Large intestine (tissue), 3 donors: ENCODE data around the gene GEMIN7. TPM values are rescaled to one million over a fixed set of nuclear protein-coding genes. Genes with fewer than 3 reads are reported as not detected.
"Not testable (repeated sequence)": the region's sequence is repeated elsewhere in the genome, so short reads cannot be mapped to it uniquely, and the experiment has no call there.

ENCODE experiments used
- DNase-seq, 2 donors: peaks; one replicate each; pipeline versions ENCODE4 v3.0.0 to v3.0.0-alpha.2; 2013
- H3K27ac ChIP-seq: one replicate; pipeline ENCODE4 v1.5.1; 2013; ENCODE audit warnings: low read length
- H3K27me3 ChIP-seq: 2 replicates; pipeline ENCODE4 v1.6.1; 2013; ENCODE audit warnings: low read length; ENCODE audit not compliant: control insufficient read depth, insufficient read depth
- H3K36me3 ChIP-seq: 2 replicates; pipeline ENCODE4 v1.6.1; 2013; ENCODE audit warnings: low read length; ENCODE audit not compliant: control insufficient read depth, insufficient read depth
- H3K4me1 ChIP-seq: one replicate; pipeline ENCODE4 v1.6.1; 2013; ENCODE audit warnings: low read length; ENCODE audit not compliant: control insufficient read depth, insufficient read depth
- H3K4me3 ChIP-seq: one replicate; pipeline ENCODE4 v1.5.1; 2013; ENCODE audit warnings: low read length
- H3K9me3 ChIP-seq: one replicate; pipeline ENCODE4 v1.6.1; 2013; ENCODE audit warnings: mild to moderate bottlenecking, low read depth, low read length, moderate library complexity; ENCODE audit not compliant: control insufficient read depth
- WGBS: methylation state at CpG from one replicate; pipeline ENCODE4 v1.1.5; 2013; ENCODE audit warnings: low lambda C conversion rate; ENCODE audit not compliant: insufficient coverage; 5-methylcytosine and 5-hydroxymethylcytosine counted together
- polyA plus RNA-seq: library from polyadenylated mRNA; unstranded; fragments of 120-200 nt; gene quantifications from one replicate; pipeline ENCODE4 v1.2.1, GENCODE V29; 2013

GEMIN7 gene
- polyA plus RNA-seq, 1 donor = 23.5 TPM

DNA sequence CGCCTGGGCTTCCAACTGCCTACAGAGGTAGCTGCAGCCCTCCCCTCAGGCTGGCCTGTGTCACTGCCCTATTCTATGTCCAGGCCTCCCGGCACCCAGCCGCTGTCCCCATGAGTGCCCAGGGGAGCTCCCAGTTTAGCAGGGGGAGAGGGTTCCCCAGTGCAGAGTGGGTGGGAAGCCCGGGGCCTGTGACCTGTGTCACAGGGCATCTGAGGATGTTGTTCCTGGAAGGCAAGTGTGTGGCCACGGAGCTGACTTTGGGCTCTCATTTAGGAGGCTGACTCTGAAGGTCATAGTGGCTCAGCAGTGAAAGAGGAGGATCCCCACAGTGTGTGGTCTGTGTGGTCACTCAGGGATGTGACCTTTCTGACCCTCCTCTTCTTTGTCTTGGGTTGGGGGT is 39.0 kb downstream of the GEMIN7 start:
- Histone ChIP-seq H3K27me3 (no peaks in the 10 kb centered on the region), H3K36me3 (peaks cover under 1% of the 10 kb centered on the region), H3K9me3 (no peaks in the 10 kb centered on the region), H3K4me1 (peaks cover 56% of the 10 kb centered on the region), H3K27ac (peak overlapping the region; percentile 32), H3K4me3 (no peak overlapping the region)
- no peak for DNase-seq
- no CpG with 5 or more reads among the region's 5 CpGs for WGBS

GRCh38 chr19:45118591-45119355 is 39.7 kb downstream of the GEMIN7 start:
- DNase-seq, H3K4me3 ChIP-seq, H3K9me3 ChIP-seq, H3K36me3 ChIP-seq, H3K27me3 ChIP-seq: not testable (repeated sequence)
- peak overlapping the region; percentile 26 for H3K27ac ChIP-seq
- WGBS = no CpG with 5 or more reads among the region's 18 CpGs
- H3K4me1 ChIP-seq = peaks cover 55% of the 10 kb centered on the region

GRCh38 chr19:45119582-45119981 is 40.5 kb downstream of the GEMIN7 start:
- no peak overlapping the region for H3K4me3 ChIP-seq
- WGBS = no CpG with 5 or more reads among the region's 6 CpGs
- H3K9me3 ChIP-seq = no peaks in the 10 kb centered on the region
- peaks cover 7% of the 10 kb centered on the region for H3K36me3 ChIP-seq
- H3K27me3 ChIP-seq = no peaks in the 10 kb centered on the region
- DNase-seq = no peak
- H3K27ac ChIP-seq = no peak overlapping the region
- H3K4me1 ChIP-seq = peaks cover 52% of the 10 kb centered on the region

DNA sequence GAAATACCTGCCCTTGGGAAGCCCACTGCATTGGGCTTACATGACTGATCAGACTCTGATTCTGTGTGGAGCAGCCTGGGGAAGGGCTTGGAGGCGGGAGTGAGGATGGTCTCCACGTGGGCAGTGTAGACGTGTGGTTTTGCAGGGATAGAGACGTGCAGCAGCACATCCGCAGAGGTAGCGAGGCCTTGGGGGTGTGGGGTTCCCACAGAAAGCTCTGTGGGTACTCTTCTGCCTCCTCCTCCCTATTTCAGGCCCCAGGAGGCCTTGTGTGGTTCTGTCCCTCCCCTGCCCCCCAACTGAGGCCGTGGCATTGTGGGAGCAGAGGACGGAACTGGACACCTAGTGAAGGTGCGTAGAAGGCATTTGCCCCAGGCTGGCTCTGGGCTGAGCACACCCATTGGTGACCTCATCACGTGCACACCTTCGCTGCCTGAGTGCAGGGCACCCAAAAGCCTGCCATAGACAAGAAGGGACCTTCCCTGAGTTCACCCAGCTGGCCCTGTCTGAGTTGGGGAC is 42.8 kb downstream of the GEMIN7 start:
- DNase-seq = no peak
- no CpG with 5 or more reads among the region's 11 CpGs for WGBS
- no peaks in the 10 kb centered on the region for H3K27me3 ChIP-seq
- no peaks in the 10 kb centered on the region for H3K9me3 ChIP-seq
- H3K36me3 ChIP-seq = peaks cover 7% of the 10 kb centered on the region
- H3K4me1 ChIP-seq = peaks cover 49% of the 10 kb centered on the region
- H3K4me3 ChIP-seq = no peak overlapping the region
- no peak overlapping the region for H3K27ac ChIP-seq

DNA sequence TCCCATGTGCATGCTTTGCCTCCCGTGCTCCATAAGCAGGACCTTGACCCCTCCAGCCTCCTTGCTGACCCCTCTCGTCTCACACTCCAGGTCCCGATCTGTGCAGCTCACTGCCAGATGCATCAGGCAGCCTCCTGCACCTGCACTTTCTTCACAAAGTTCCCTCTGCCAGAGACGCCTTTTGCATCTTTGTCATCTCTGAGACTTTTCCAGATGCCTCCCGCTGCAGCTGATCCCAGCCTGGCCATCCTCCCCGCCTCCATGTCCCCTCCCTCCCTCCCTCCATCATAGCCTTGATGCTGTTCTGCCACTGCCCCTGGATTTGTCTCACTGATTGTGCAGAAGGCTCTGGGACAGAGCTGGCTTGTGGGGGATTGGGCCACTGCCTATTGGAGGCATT is 43.8 kb downstream of the GEMIN7 start:
- H3K27me3 ChIP-seq = no peaks in the 10 kb centered on the region
- no peaks in the 10 kb centered on the region for H3K9me3 ChIP-seq
- H3K4me3 ChIP-seq = no peak overlapping the region
- peaks cover 7% of the 10 kb centered on the region for H3K36me3 ChIP-seq
- no peak for DNase-seq
- no CpG with 5 or more reads among the region's 6 CpGs for WGBS
- H3K27ac ChIP-seq = no peak overlapping the region
- peaks cover 41% of the 10 kb centered on the region for H3K4me1 ChIP-seq

GRCh38 chr19:45123440-45123850 is 44.4 kb downstream of the GEMIN7 start:
- Histone ChIP-seq H3K27ac (no peak overlapping the region), H3K9me3 (no peaks in the 10 kb centered on the region), H3K36me3 (peaks cover 7% of the 10 kb centered on the region), H3K4me1 (peaks cover 36% of the 10 kb centered on the region), H3K27me3 (no peaks in the 10 kb centered on the region), H3K4me3 (no peak overlapping the region)
- no peak for DNase-seq
- no CpG with 5 or more reads among the region's 9 CpGs for WGBS

DNA sequence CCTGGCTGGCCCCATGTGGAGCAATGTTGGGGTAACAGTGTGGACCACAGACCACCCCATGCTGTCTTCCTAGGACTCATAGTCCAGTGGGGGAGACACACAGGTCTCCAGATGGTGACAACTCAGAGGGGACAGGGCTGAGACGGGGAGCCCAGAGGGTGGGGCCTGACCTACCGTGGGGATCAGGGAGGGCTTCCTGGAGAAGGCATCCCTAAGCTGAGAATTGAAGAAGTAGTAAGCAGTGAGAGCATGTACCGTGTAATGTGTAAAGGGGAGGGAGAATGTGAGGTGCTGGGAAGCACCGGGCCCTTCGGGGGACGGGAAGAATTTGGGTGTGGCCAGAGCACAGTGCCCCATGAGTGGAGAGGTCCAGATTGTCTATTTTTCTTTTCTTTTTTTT is 45.0 kb downstream of the GEMIN7 start:
- Histone ChIP-seq H3K4me1 (peaks cover 36% of the 10 kb centered on the region), H3K27me3 (no peaks in the 10 kb centered on the region), H3K9me3 (no peaks in the 10 kb centered on the region), H3K27ac (no peak overlapping the region), H3K36me3 (peaks cover 10% of the 10 kb centered on the region), H3K4me3 (no peak overlapping the region)
- no peak for DNase-seq
- no CpG with 5 or more reads among the region's 6 CpGs for WGBS

- Histone ChIP-seq H3K4me3 (no peak overlapping the region), H3K27ac (no peak overlapping the region), H3K4me1 (peaks cover 44% of the 10 kb centered on the region), H3K36me3 (peaks cover 10% of the 10 kb centered on the region), H3K9me3 (no peaks in the 10 kb centered on the region), H3K27me3 (no peaks in the 10 kb centered on the region)
- no peak for DNase-seq
- no CpG with 5 or more reads among the region's 9 CpGs for WGBS
These were observed 46.3 kb downstream of the GEMIN7 start for GRCh38 chr19:45125360-45125759.

DNA sequence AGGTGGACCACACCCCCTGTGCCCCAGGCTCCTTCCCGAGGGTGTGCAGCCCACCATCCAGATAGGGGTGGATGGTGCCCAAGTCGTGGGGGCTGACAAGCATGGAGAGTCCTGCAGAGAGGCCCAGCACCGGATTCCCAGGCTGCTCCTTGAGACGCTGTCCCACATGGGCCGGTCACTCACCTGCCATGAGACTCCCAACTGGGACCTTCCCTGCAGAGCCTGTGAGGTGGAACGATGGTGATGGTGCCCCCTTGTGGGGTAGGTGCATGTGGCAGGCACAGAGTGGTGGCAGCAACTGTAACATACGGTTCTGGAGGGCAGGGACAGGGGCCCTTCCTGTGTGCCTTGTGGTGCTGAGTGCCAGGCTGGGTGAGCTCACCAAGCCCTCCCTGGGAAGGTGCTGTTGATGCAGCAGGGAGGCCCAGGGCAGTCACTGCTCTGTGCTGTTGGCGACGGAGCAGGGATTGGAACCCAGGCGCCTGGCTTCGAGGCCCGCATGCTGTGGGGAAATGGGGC is 47.0 kb downstream of the GEMIN7 start:
- H3K4me1 ChIP-seq = peaks cover 41% of the 10 kb centered on the region
- no CpG with 5 or more reads among the region's 12 CpGs for WGBS

GRCh38 chr19:45126654-45127053 is 47.6 kb downstream of the GEMIN7 start:
- Histone ChIP-seq H3K4me1 (peaks cover 35% of the 10 kb centered on the region), H3K27me3 (no peaks in the 10 kb centered on the region), H3K27ac (no peak overlapping the region), H3K9me3 (no peaks in the 10 kb centered on the region), H3K36me3 (peaks cover 10% of the 10 kb centered on the region), H3K4me3 (no peak overlapping the region)
- no peak for DNase-seq
- WGBS = no CpG with 5 or more reads among the region's 7 CpGs

More for the DNA sequence above, 47.0 kb downstream of the GEMIN7 start:
- Histone ChIP-seq H3K4me3 (no peak overlapping the region), H3K36me3 (peaks cover 10% of the 10 kb centered on the region), H3K27me3 (no peaks in the 10 kb centered on the region), H3K27ac (no peak overlapping the region), H3K9me3 (no peaks in the 10 kb centered on the region)
- peak; percentile 70 to 73 for DNase-seq
